NK-92 treated with Interleukin-12 subunit alpha and Interleukin-12 subunit beta, amount 100 ng/mL, for 24 hours (cell line): Measurements from ENCODE around the gene SLC25A22.

Source experiments
- DNase-seq: peaks from one replicate; lab custom pipeline; 2025; lab: John Stamatoyannopoulos, UW

Gene SLC25A22

GRCh38 chr11:771617-772204, 26.4 kb downstream of the SLC25A22 start:
- no peak for DNase-seq

GRCh38 chr11:770642-771616, 27.2 kb downstream of the SLC25A22 start:
- no peak for DNase-seq

DNA sequence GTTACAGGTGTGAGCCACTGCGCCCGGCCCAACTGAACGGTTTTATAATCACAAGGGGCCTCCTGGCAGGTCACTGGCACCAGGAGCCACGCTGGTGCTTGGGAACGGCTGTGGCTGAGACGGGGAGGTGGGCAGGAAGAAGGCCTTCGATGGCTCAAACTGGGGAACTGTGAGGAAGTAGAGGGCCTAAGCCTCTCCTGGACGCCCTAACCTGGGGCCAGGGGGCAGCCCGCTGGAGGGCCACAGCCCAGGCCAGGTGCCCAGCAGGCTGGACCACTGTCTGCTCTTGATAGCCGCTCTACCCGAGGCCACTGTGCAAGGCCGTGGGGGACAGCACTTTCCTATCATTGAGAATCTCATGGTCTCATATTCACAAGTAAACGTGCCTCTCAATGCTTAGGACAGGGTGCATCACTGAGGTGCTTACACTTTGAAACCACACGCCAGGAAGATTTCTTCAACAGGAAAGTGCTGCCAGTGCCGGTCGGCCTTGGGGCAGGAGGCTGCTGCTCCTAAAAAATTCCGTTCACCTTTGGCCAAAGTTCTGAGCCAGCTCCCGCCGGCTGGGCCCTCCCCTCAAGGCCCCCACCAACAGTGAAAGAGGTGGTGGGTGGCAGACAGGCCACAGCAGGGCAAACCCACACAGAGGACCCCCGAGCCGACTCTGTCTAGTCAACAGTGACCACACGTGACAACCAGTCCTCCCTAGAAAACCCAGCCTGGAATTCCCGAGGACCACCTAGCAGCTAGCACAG, 28.0 kb downstream of the SLC25A22 start:
- DNase-seq: no peak

GRCh38 chr11:767238-767637, 30.8 kb downstream of the SLC25A22 start:
- no peak for DNase-seq

DNA sequence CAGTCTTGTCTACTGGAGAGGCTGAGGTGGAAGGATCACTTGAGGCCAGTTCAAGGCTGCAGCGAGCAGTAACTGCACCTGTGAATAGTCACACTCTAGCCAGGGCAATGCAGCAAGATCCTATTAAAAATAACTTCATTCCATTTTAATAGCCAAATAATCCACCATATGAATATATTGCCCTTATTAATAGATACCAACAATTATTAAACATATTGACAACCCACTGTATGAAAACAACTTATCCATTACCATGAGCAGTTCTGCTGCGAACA, 31.2 kb downstream of the SLC25A22 start:
- DNase-seq: no peak

GRCh38 chr11:766106-766935, 31.8 kb downstream of the SLC25A22 start:
- DNase-seq: no peak

- no peak for DNase-seq
Observed at GRCh38 chr11:765802-766091, 32.3 kb downstream of the SLC25A22 start.

DNA sequence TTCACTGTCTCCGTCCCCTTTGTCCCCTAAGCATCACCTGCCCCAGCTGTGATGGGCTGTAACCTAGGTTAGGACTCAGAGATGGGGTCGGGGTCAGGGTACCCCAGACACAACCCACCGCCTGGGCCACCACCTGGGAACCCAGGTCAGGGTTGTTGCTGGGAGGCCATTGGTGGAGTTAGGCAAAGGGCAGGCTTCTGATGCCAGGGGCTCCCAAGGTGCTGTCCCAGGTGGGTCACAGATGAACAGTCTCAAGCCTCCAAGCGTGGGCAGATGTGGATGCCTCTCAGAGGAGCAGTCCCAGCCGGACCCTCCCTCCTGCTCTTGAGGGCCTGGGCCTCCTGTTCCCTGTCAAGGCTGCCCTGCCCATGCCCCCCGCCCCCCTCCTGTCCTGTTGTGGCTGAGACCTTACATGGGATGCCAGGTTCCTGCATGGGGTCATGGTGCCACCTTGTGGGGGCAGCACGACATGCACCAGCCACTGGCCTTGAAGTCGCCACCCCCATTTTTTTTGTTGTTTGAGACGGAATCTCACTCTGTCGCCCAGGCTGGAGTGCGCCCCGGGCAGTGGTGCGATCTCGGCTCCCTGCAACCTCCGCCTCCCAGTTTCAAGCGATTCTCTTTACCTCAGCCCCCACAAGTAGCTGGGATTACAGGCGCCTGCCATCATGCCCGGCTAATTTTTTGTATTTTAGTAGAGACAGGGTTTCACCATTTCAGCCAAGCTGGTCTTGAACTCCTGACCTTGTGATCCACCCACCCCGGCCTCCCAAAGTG, 32.9 kb downstream of the SLC25A22 start:
- DNase-seq: no peak

DNA sequence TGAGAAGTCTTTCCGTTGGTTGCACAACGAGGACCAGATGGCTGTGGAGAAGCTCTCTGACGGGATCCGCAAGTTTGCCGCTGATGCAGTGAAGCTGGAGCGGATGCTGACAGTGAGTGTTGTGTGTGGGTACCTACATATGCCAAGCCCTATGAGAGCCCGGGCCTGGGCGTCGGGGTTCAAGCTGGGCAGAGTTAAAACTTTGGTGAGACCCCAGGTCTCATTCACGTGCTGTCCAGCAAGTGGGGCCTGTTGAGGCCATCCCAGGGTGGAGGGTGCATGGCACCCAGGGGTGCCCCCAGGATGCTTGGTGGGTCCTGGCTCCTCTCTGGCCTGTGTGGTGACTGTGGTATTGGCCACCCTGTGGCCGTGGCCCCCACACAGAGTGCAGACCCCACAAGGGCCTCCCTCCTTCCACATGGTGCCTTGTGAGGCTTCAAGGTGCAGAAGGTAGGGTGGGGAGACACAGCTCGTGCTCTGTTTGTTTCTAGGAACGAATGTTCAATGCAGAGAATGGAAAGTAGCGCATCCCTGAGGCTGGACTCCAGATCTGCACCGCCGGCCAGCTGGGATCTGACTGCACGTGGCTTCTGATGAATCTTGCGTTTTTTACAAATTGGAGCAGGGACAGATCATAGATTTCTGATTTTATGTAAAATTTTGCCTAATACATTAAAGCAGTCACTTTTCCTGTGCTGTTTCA, 33.6 kb downstream of the SLC25A22 start:
- no peak for DNase-seq

GRCh38 chr11:763549-764321, 34.3 kb downstream of the SLC25A22 start:
- DNase-seq: no peak

GRCh38 chr11:763073-763463, 35.0 kb downstream of the SLC25A22 start:
- no peak for DNase-seq

DNA sequence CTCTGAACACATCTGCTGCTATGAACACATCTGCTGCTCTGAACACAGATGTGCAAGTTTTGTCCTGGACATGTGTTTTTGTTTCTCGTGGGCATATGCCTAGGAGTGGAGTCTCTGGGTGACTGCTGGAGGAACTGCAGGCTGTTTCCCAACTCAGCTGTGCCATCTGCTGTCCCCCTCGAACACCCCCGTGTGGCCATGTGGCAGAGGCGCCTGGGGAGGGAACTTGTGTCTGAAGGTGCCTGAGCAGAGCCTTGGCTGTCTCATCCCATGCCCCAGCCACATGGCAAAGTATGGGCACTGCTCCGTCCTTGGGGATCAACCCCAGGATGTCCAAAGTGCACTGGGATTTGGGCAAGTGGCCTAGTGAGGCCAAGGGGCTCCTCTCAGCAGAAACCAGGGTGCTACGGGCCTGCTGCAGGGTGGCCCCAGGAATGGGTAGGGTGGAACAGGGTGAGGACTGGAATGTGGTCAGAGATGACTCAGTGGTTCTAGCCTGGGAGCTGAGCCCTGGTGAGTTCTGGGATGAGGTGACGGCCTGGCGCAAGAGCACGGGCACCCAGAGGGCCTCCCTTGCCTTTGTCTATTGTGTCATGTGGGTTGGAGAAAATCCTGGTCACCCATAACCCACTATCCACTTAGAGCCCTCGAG, 35.5 kb downstream of the SLC25A22 start:
- no peak for DNase-seq

- DNase-seq: no peak
Observed at GRCh38 chr11:761526-762108, 36.5 kb downstream of the SLC25A22 start.

DNA sequence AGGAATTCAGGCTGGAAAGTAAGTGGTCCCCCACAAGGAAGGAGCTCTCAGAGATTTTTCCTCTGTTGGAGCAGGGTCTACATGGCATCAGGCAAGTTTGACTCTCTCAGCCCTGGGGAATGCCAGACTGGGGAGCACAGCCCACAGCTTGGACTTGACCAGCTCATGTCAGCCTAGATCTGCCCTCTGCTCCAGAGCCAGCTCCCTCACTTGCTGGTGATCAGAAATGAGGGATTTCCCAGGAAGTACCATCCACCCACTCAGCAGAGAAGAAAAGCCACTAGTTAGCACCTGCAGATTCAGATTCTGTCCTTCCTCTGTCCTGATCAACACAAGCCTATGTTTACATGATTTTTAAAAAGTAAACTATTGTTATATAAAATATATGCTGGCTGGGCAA, 37.8 kb downstream of the SLC25A22 start:
- no peak for DNase-seq

- no peak for DNase-seq
Observed at GRCh38 chr11:749731-750130, 48.4 kb downstream of the SLC25A22 start.

DNA sequence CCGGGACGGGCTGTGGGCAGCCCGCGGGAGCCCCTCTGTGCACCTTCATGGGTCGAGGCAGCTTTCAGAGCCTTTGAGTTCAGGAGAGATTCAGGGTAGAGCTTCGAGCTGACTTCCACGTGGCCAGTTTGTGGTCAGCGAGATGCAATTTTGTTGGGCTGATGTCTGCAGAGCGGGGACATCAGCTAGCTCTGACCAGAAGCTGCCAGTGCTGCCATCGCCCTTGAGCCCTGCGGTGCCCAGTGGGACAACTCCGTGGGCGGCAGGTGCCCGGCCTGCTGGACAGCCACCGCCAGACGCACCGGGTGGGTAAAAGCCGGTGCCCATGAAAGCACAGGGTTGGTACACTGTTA, 50.1 kb downstream of the SLC25A22 start:
- DNase-seq: no peak

- DNase-seq: peak; percentile 78
Observed at GRCh38 chr11:747158-748006, 50.7 kb downstream of the SLC25A22 start, which contains the start of gene TALDO1. TALDO1 (plus strand) TSS chr11:747464; CDS start chr11:747482, 18 bp downstream.
